Mesenteric fat pad (tissue), 1 donor: ENCODE data around the gene CD109. TPM values are rescaled to one million over a fixed set of nuclear protein-coding genes. Genes with fewer than 3 reads are reported as not detected.
"Not testable (repeated sequence)": the region's sequence is repeated elsewhere in the genome, so short reads cannot be mapped to it uniquely, and the experiment has no call there.

ENCODE experiments used
- DNase-seq: peaks from one replicate; pipeline ENCODE4 v3.0.0-alpha.2; 2020; ENCODE audit warnings: low spot score
- total RNA-seq: library from RNA; stranded (reverse); fragmentation: NEBNext Ultra II Directional; extraction: Animal tissue kit (Norgen Biotek cat#: 25700); gene quantifications from one replicate; pipeline ENCODE4 v1.2.1, GENCODE V29; 2021
- donor health status: DM: yes; HTN: yes; CAD: no.

Gene CD109
- total RNA-seq, 1 donor from 2014 or later: 10.8 TPM

DNA sequence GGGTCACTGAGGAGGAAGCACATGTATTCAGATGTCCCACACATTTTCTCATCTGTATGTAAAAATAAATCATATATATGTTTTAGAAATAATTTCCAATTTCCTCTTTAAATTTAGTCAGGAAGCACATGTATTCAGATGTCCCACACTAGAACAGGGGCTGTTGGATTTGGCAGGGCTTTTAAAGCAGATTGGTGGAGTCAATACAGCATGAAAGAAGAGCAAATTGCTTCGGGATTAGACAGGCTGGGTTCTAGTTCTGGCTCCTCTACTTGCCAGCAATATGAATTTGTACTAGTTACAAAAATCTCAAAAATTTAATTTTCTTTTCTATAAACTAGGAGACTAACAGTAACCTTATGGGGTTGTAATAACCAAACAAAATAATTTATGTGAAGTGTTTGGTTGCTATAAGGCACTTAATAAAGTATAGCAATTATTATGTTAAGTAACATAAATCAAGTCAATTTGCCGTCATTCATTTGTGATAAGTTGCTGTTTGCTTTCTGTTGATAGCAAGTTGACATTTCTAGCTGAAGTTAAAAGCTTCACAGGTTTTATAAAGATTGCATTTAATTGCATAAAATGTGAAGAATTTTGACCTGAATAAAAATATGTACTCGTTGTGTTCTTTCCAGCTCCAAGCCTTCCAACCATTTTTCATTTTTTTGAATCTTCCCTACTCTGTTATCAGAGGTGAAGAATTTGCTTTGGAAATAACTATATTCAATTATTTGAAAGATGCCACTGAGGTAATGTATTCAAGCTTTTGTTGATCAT, 88.9 kb downstream of the CD109 start:
- no peak for DNase-seq

DNA sequence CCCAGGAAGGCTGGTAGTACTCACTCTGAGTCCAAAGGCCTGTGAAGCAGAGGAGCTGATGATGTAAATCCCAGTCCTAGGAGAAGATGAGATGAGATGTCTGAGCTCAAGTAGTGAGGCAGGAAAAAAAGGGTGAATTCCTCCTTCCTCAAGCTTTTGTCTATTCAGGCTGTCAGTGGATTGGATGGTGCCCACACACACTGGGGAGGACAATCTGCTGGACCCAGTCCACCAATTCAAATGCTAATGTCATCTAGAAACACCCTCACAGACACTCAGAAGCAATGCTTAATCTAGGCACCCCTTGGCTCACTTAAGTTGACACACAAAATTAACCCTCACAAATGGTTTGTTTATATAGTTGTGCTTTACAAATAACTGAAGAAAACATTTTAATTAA, 94.6 kb downstream of the CD109 start:
- no peak for DNase-seq

- no peak for DNase-seq
Observed at GRCh38 chr6:73791336-73791735, 95.3 kb downstream of the CD109 start.

- no peak for DNase-seq
Observed at GRCh38 chr6:73792738-73793137, 96.7 kb downstream of the CD109 start.

- DNase-seq: no peak
Observed at GRCh38 chr6:73796881-73797280, 100.9 kb downstream of the CD109 start.

- no peak for DNase-seq
Observed at GRCh38 chr6:73797861-73798260, 101.9 kb downstream of the CD109 start.

DNA sequence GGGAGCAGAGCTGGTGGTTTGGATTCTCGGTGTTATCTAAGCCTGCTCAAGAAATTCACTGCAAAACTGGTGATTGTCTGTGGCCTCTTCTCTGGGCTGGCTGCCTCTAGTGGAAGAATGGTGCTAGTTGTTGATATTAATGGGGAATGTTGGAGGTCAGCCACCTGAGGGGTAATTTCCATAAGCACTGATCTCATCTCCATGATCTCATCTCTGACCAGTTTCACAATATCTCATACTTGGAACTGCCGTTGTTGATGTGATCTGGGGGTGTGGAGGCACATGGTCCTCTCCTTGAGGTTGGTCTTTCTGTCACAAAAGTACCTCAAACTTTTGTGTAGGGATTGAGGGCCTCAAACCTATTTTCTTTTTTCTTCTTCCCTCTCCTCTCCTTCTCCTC, 102.6 kb downstream of the CD109 start:
- no peak for DNase-seq

DNA sequence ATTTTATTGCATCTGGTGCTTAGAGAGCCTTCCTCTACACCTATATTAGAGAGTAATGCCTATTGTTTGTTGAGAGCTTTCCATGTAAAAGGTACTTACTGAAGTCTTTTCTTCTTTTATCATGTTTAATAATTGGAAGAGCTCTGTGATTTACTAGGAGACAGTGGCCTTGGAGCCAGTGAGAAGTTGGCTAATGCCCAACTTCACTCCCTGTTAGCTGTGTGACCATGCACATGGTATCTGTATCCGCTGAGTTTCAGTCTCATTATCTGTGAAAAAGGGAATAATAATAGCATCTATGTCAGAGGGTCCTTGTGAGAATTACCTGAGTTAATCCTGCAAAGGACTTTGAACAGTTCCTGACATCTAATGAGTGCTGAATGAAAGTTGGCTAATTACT, 105.0 kb downstream of the CD109 start:
- no peak for DNase-seq

GRCh38 chr6:73801652-73802268, 105.8 kb downstream of the CD109 start:
- no peak for DNase-seq

DNA sequence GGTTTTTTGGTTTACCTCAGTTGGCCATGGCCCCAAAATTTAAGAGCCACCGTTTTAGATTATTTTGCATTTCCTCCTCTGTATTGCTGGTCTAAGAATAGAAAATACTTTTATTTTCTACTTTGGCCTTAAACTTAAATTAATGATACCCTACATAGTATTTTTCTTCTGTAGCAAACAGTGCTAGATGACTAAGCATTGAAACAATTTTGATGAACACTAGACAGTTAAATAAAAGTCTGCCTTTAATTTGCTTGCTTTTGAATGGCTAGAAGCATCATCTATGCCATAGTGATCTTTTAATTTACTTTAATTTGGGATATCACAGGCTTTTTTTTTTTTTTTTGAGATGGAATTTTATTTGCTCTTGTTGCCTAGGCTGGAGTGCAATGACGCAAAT, 106.4 kb downstream of the CD109 start:
- DNase-seq: no peak

- no peak for DNase-seq
Observed at GRCh38 chr6:73803562-73804241, 107.7 kb downstream of the CD109 start.

GRCh38 chr6:73805221-73805620, 109.2 kb downstream of the CD109 start:
- not testable (repeated sequence) for DNase-seq

- not testable (repeated sequence) for DNase-seq
Observed at GRCh38 chr6:73805982-73806381, 110.0 kb downstream of the CD109 start.

DNA sequence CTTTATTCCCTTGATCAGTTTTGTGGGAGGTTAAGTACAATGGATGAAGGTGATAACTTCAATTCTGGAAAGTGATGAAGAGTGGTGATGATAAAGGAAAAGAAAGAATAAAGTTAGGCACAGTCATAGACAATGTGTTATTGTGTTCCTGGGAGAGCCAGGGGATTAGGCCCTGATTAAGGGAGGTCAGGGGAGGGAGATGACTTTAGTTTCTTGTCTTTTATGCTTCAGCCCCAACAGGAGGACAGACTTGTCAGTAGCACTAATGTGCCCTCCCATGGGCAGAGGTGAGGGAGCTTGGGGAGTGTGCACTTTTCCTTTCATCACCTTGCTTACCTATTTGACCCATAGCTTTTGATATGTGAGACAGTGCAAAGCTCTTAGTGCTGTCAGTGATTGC, 115.7 kb downstream of the CD109 start:
- no peak for DNase-seq

GRCh38 chr6:73817253-73817652, 121.2 kb downstream of the CD109 start:
- DNase-seq: no peak

GRCh38 chr6:73823046-73823735, 127.2 kb downstream of the CD109 start:
- no peak for DNase-seq

DNA sequence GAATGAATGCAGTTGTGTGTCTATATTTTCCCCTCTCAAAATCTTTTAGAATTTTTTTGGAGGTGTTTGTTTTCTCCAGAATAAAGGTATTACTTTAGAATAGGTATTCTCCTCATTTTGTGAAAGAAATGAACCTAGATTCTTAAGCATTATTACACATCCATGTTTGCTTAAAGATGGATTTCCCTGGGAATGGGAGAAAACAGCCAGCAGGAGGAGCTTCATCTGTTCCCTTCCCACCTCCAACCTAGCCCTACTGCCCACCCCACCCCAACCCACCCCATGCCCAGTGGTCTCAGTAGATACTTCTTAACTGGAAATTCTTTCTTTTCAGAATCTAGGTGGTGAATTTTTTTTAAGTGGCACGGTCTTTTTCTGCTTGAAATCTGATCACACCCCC, 127.8 kb downstream of the CD109 start:
- no peak for DNase-seq

DNA sequence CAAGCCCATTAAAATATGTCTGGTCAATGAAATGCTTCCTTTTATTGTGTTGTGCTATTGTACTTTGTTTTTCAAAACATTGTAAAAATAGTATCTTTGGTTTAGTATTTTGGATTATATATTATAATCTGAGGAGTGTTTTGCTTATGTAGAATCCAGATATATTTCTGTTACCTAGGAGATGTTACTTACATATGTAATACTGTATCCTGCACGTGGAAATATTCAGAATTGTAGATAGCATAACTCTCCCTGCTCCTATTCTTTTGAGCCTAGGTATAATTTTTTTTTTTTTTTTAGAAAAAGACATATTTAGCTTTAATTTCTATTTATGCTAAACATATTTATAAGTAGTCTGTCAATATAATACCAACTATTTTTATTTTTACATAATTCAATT, 130.6 kb downstream of the CD109 start:
- DNase-seq: no peak

DNA sequence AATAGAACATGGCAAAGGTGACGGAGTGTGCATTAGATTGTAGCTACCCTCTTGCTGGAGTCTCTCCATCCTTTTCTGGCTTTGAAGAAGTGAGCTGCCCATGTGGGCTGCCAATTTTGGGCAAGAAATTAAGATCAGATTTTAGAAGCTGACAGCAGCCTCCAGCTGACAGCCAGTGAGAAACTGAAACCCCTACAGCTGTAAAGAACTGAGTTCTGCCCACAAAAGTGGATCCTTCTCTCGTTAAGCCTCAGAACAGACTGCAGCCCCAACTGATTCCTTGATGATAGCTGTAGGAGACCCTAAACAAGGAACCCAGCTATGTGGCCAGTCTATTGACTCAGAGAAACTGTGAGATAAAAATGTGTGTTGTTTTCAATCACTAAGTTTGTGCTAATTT, 134.1 kb downstream of the CD109 start:
- DNase-seq: no peak

GRCh38 chr6:73832313-73832712, 136.3 kb downstream of the CD109 start:
- no peak for DNase-seq

DNA sequence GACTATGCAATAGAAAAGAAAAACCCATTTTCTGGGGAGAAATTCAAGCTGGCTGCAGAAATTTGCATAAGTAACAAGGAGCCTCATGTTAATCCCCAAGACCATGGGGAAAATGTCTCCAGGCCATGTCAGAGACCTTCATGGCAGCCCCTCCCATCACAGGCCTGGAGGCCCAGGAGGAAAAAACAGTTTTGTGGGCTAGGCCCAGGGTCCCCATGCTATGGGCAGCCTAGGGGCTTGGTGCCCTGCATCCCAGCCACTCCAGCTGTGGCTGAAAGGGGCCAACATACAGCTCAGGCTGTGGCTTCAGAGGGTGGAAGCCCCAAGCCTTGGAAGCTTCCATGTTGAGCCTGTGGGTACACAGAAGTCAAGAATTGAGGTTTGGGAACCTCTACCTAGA, 148.7 kb downstream of the CD109 start:
- not testable (repeated sequence) for DNase-seq

- DNase-seq: not testable (repeated sequence)
Observed at GRCh38 chr6:73851048-73851447, 155.0 kb downstream of the CD109 start.
